Activated gamma-delta T cell (primary cell): Measurements from ENCODE around the gene DET1.
"Not testable (repeated sequence)": the region's sequence is repeated elsewhere in the genome, so short reads cannot be mapped to it uniquely, and the experiment has no call there.

ENCODE experiments used
- DNase-seq: peaks from one replicate; lab custom pipeline; 2025; lab: John Stamatoyannopoulos, UW

Gene DET1

DNA sequence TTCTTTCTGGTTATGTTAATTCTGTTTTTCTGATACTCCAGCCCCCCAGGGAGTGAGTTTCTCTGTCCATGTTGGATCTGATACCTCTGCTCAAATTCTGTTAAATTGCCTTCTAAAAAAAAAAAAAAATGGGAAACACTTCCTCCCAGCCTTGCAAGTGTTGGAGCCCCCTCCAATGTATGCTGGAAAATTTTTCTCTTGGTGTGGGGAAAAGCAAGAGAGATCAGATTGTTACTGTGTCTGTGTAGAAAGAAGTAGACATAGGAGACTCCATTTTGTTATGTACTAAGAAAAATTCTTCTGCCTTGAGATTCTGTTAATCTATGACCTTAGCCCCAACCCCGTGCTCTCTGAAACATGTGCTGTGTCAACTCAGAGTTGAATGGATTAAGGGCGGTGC, 6.1 kb downstream of the DET1 start:
- DNase-seq = not testable (repeated sequence)

DNA sequence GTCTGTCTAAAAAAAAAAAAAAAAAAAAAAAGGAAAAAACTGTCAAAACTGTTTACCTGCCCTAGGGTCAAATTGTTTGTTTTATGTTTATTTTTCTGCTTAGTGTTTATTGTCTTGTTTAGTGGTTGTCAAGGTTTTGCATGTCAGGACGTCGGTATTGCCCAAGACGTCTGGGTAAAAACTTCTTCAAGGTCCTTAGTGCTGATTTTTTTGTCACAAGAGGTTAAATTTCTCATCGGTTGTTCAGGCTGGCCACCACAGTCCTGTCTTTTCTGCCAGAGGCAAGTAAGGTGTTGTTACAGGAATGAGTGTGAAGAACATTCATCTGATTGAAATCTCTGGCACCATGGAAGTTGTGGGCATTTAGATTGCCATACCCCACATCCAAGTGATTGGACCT, 7.0 kb downstream of the DET1 start:
- DNase-seq = no peak

DNA sequence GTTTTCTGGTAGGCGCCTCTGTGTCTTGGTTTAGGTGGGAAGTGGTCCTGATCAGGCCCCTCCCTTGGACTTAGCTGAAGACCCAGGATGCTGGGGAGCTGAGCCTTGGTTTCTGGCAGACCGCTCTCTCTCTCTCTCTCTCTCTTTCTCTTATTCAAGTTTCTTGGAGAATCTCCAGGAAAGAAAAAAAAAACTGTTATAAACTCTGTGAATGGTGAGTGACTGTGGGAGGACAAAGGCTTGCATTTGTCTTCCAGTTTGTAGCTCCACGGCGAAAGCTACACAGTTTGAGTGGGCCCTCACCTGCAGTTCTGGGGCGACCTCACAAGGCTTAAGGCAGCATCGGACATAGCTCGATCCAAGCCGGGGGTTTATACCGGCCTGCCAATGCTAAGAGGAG, 7.5 kb downstream of the DET1 start:
- no peak for DNase-seq

DNA sequence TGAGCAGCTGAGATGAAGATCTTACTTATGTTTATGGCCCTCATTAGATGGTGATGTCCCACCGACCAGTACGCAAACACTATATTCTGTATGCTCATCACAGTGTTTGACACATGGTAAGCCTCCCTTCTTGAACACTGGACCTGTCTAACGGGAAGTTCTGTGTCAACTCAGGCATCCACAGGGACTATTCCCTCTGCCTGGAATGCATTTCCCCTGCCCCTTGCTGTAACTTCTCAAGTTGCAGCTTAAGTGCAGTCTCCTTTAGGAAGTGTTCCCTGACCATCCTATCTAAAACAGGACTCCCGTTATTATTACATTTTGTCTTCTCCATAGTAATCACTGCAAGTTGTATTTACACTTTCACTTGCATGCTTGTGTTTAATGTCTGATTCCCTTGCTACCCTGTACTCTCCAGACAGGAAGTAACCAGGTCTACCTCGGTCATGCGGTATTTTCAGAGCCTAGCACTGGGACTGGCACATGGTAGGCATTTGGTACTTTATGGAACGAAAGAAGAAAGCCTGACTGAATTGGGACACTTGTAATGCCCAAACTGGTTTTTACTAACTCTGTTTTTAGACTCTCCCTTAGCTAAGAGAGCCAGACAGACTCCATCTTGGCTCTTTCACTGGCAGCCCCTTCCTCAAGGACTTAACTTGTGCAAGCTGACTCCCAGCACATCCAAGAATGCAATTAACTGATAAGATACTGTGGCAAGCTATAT, 8.7 kb downstream of the DET1 start:
- no peak for DNase-seq

DNA sequence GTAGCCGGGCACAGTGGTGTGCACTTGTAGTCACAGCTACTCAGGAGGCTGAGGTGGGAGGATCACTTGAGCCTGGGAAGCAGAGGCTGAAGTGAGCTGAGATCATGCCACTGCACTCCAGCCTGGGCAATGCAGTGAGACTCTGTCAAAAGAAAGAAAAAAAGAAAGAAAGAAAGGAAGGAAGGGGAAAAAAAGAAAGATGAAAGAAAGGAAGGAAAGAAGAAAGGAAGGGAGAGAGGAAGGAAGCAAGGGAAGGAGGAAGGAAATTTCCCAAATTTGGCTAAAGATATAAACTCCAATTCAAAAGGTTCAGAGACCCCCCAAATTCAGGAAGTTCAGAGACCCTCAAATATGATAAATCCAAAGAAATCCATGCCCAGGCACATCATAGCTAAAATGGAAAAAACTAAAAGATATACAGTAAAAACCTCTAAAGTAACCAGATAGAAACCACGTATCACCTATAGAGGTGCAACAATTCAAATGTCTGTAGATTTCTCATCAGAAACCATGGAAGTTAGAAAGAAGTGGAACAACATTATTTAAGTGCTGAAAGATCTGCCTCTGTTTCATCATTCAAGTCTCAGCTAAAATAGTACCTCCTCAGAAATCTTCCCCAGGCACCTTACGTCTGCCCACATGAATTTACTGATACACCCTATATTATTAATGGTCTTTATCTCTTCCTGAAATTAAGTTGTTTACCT, 10.7 kb downstream of the DET1 start:
- no peak for DNase-seq

DNA sequence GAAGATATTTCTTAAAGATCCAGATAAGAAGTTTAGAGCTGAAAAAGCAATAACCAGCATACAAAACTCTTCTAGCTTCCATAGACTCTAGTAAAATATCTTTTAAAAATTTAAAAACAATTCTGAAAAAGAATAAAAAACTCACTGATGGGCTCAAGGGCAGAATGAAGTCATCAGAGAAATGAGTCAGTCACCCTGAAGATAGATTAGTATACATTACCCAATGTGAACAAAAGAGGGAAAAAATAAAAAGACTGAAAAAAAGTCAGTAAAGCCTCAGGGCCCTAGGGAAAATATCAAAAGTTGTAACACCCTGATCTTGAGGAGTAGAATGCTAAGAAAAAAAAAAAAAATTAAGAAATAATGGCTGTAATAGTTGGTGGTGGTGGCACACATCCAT, 11.4 kb downstream of the DET1 start:
- DNase-seq = no peak

DNA sequence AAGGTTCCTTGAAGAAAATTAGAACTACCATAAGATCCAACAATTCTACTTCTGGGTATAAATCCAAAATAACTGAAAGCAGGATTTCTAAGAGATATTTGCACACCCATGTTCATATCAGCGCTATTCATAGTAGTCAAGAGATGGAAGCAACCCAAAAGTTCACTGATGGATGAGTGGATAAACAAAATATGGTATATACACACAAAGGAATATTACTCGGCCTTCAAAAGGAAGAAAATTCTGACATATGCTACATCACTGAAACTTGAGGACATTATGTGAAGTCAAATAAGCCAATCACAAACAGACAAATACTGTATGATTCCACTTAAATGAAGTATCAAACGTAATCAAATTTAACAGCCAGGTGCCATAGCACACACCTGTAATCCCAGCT, 13.1 kb downstream of the DET1 start:
- DNase-seq = no peak

DNA sequence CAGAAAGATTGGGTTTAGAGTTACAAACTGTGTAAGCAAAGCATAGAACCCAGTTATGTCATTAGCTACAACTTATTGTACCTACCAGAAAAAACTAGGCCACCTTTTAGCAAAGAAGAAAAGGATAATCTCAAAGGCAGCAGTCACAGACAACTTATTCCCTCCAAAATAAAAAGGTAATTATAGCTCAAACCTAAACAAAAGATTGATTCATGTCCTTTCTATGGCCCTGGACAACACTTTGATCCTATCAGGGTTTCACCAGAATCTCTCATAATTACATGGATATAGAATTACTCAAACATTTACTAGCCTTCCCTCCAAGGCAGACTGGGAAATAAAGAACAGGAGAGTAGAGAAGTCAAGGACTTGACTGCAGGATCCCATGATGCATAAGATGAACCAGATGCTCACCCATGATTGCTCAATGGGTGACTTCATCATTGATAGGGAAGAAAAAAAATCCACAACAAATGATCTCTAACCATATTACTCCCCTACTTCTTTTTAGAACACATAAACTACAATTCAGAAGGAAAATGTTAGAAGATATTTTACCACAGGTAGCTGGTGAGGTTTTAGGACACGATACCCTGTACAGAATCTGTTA, 17.4 kb downstream of the DET1 start:
- DNase-seq = no peak

DNA sequence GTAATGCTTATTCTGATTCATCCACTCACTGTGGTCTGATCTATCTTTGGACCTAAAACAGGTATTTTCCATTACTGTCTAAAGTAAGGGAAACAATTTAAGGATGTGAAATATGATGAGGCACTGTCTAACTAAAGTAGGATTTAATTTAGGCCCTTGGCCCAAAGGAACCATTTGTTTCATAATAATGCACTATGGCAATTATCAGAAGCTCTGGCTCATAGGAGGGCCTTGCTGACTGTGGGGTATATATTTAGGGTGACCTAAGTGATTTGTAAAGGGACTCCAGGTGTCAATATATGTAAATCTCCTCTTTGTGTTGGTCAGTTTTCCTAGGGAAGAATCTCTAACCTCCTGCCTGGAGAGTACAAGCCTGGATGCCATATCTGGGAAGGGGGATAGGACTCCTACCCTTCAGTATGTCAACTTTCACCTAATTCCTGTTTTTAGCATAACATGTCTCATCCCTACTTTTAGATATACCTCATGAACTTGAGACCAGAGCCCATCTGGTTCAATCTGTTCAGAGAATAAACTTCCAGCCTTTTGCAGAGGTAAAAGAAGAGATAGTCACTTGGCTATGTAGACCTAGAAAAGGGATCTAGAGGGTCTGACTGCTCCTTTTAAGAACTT, 20.1 kb downstream of the DET1 start:
- no peak for DNase-seq

DNA sequence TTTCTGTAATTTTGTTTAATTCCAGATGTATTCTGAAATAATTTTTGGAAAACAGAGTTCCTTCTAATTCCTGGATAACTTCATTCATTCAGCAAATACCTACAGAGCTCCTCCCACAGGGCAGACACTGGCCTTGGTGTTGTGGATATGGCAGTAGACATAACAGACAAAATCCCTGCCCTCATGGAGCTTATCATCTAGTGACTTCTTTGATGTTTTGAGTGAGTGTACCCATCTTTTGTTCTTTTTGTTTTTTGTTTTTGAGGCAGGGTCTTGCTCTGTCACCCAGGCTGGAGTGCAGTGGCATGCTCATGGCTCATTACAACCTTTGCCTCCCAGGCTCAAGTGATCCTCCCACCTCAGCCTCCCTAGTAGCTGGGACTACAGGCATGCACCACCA, 21.1 kb downstream of the DET1 start:
- no peak for DNase-seq

DNA sequence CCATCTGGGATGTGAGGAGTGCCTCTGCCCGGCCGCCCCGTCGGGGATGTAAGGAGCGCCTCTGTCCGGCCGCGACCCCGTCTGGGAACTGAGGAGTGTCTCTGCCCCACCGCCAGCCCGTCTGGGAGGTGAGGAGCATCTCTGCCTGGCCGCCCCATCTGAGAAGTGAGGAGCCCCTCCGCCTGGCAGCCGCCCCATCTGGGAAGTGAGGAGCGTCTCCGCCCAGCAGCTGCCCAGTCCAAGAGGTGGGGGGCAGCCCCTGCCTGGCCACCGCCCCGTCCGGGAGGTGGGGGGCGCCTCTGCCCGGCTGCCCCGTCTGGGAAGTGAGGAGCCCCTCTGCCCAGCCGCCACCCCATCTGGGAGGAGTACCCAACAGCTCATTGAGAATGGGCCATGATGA, 22.4 kb downstream of the DET1 start:
- DNase-seq = not testable (repeated sequence)

DNA sequence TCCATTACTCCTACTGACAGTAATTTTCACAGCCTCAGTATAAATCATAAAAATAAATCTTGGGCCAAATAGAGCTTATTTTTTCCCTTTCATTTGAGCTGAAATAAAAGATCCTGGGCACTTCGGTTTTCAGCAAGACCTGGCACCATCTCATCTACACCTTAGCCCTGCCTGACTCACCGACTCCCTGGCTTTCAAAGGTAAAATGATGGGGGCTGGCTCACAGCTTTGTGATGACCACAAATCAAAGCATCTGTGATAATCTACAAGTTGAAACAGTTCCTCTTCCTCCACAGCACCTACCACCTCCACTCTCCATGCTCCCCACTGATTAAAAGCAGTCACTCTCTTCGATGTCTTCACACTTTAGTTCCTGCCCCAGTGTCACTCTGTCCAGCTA, 27.6 kb downstream of the DET1 start:
- DNase-seq = no peak

DNA sequence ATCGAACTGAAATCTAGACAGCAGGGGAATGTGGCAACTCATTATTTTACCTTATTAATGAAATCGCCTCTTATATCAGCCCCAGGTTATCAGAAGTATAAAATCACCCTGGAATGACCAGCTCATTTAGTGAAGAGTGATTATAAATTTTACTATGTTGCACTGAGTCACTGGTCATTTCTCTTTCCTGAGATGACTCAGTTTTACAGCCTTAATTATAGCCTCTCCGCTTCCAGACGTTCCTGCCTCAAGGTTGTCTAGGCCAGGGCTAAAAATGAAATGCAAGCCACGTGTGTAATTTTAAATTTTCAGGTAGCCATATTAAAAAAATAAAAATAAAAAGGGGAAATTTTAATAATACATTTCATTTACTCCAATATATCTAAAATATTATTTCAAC, 33.3 kb downstream of the DET1 start:
- no peak for DNase-seq

DNA sequence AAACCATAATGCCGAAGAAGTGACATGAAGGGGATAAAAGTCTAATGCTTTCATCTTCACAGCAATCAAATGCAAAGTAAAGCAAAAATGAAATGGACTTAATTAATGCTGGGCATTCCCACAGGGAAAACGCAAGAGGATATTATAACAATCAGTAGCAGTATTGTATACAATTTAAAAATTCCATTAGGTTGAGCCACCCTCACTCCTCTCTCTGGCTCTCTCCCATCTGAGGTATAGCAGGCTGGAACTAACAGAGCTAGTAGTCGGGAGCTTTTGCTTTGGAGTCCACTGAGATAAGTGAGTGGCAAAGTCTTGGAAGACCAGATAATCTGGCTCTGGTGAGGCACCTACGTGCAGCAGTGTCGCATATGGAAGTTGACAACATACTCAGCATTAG, 33.9 kb downstream of the DET1 start:
- no peak for DNase-seq

DNA sequence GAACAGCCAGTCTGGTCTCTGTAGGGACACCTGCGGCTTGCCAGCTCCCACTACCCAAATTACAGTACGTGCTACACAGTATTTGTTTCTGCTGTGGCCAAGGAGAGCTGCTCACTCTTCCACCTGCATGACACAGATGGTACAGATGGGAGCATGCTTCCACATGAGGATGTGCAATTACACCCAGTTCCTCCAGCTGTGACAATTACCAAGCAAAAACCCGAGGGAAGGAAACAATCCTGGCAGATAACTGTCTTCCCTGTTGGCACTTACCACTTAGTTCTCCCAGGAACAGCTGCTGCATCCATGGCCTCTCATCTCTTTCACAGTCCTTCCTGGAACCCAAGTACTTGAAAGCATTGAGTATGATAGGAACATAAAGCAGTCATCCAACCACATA, 34.4 kb downstream of the DET1 start:
- no peak for DNase-seq

DNA sequence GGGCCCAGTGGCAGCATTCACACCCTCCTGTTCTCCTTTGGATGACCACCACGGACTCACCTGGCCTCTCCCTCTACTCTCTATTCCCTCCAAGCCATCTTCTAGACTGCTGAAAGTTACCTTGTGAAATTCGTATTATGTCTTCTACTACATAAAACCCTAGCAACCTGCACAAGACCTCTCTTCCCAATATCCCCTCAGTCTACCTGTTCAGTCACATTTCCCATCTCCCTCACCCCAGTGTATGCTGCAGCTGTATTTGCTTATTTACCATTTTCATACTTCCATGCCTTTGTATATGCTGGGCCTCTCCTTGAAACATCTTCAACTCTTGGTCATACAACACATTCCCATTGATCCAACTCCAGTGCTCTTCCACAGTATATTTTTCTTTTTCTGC, 35.3 kb downstream of the DET1 start:
- DNase-seq = no peak

DNA sequence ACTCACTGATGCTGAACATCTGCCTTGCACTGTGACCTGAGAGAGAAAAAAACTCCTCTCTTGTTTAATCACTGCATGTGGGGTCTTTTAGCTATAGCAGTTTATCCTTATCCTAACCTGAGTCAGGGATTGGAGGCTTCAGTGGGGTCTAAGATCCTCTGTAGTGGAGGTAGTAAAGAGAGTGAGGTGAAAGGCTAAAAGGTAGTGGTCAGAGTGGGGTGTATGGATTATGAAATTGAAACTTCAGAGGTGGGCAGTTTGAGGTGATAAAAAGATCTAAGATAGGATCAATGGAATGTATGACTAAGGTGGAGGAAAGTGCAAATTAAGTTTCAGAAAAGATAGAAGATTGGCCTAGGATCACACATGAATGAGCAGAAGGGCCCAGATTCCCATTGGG, 36.5 kb downstream of the DET1 start:
- no peak for DNase-seq

DNA sequence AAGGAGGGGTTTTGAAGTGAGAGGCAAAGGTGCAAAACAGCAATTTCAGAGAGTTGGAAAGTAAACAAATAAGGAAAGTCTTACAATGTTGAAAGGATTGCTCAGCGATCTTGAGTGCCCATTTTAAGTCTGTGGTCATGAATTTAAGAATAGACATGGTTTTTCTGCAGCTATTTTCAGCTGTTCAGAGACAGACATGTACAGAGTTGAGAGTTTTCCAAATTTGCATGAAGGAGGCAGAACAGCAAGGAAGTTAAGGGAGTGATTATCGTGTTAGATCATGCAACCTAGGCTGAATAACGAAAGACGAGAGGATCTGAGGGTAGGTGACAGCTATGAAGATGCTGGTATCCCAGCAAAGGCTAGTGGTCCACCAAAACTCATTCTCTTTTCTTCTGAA, 37.2 kb downstream of the DET1 start:
- DNase-seq = no peak

DNA sequence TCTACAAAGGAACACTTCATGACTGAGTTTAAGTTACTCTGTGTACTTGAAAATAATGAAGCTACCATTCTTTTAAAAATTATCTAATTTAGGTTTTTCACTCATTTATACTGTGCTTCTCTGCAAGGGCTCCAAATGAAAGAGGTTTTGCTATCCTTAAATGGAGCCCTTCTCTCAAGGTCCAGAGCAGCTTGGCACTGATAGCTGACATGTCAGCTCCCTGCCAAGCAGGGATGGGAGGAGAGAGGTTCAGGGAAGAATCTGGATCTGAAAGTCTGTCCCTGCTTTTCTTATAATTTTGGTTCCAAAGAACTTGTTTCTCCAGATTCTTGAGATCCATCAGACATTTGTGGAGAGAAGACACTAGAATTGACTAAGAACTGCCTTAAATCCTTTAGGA, 39.9 kb downstream of the DET1 start:
- DNase-seq = no peak

DNA sequence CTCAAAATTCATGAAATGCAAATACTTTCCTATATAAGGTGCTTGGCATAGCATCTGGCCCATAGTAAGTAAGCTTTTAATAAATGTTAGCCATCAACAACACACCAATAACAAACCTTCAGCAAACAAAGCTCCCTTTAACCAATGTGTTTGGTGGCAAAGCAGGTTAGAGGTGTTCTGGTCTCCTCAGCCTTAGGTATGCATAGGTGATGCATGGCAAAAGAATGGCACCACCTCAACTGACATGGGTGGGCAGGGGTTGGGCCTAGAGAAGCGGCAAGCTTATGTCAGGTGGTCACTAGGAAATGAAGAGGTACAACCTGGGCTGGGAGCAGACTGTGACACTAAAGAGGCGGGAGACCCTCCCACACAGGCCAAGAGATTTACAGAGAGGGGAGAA, 40.8 kb downstream of the DET1 start:
- no peak for DNase-seq

DNA sequence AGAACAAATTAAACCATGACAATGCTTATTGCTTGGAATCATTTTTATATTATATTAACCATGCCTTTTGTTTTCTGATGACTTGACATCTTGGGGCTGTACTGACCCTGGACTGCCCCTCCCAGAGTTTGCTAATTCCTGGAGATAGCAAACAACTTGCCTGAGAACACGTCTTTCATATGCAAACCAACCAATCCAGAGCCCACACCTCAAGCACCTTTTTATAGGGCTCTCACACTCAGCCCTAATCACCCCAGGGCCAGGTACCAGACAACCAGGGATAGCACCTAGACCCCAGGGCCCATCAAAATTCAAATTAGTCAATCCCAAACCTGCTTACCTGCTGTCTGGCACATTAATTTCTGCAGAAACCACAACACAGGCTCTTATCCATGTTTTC, 42.0 kb downstream of the DET1 start:
- no peak for DNase-seq

DNA sequence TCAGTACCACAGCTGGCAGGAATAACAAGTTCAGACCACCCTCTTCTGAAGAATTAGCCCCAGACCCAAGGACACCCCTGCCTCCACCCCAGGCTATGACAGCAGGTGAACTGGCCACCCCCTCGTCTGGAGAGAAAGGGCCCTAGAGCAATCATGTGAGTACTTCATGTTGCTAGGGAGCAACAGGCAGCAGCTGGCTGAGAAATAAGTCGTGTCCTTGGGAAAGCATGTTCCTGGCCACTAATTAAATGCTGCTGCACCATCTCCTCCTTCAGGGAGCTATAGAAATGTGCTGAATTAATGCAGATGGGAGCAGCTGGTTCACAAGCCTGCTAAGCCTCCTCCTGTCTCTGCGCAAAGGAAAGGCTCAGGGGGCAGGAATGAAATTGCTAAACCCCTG, 47.5 kb downstream of the DET1 start:
- no peak for DNase-seq
